Purkinje cell (primary cell): ENCODE data around the gene CLPTM1L. TPM values are rescaled to one million over a fixed set of nuclear protein-coding genes. Genes with fewer than 3 reads are reported as not detected.

Experiments used
- polyA plus RNA-seq: library from polyadenylated mRNA; unstranded; fragments of >200 nt; fragmentation: Nextera tagmentation; gene quantifications from 2 replicates; pipeline ENCODE4 v1.2.1, GENCODE V29; 2014

The CLPTM1L gene
- polyA plus RNA-seq: 18.5 and 21.6 TPM in 2 replicates

GRCh38 chr5:1344975-1345838, at the start of gene CLPTM1L:
Gene CLPTM1L, minus strand, starts transcription at chr5:1345099. Its CDS starts 258 bp downstream, at chr5:1344841.

DNA sequence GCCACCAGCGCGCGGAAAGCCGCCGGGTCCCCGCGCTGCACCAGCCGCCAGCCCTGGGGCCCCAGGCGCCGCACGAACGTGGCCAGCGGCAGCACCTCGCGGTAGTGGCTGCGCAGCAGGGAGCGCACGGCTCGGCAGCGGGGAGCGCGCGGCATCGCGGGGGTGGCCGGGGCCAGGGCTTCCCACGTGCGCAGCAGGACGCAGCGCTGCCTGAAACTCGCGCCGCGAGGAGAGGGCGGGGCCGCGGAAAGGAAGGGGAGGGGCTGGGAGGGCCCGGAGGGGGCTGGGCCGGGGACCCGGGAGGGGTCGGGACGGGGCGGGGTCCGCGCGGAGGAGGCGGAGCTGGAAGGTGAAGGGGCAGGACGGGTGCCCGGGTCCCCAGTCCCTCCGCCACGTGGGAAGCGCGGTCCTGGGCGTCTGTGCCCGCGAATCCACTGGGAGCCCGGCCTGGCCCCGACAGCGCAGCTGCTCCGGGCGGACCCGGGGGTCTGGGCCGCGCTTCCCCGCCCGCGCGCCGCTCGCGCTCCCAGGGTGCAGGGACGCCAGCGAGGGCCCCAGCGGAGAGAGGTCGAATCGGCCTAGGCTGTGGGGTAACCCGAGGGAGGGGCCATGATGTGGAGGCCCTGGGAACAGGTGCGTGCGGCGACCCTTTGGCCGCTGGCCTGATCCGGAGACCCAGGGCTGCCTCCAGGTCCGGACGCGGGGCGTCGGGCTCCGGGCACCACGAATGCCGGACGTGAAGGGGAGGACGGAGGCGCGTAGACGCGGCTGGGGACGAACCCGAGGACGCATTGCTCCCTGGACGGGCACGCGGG, 49.9 kb downstream of the CLPTM1L start, which contains the start of gene TERT:
TERT (minus strand) TSS at position 234 of the 815 bp plus-strand sequence; CDS start at position 155, 79 bp downstream.

Other genes with a start within 250 kb of the CLPTM1L start
- gene SLC12A7, start 233.0 kb downstream of the CLPTM1L start, polyA plus RNA-seq: not detected in 2 replicates
- not detected in 2 replicates for gene SLC6A19, start 143.5 kb downstream of the CLPTM1L start, polyA plus RNA-seq
- gene SLC6A18, start 119.7 kb downstream of the CLPTM1L start, polyA plus RNA-seq: not detected in 2 replicates
- not detected in 2 replicates for gene TERT, start 50.0 kb downstream of the CLPTM1L start, polyA plus RNA-seq
- not detected in 2 replicates for gene SLC6A3, start 100.3 kb upstream of the CLPTM1L start, polyA plus RNA-seq
- gene LPCAT1, start 178.9 kb upstream of the CLPTM1L start, polyA plus RNA-seq: 2.6 and 6.9 TPM in 2 replicates